AG04449 (cell line): ENCODE measurements around the gene VAMP1.

ENCODE experiments used
- CTCF ChIA-PET: fragments of 350-600 bp; formaldehyde crosslinking; extraction: SDS; loops from one replicate; lab custom pipeline; 2021; ENCODE audit warnings: antibody characterized with exemption; lab: Yijun Ruan, JAX
- POLR2A ChIA-PET: fragments of 400-600, 350-600 bp; formaldehyde crosslinking; extraction: SDS; loops from one replicate; lab custom pipeline; 2020; ENCODE audit warnings: antibody characterized with exemption, inconsistent platforms; lab: Yijun Ruan, JAX
- DNase-seq: peaks from one replicate; pipeline ENCODE4 v3.0.0-alpha.2; 2010; ENCODE audit warnings: low read depth, low spot score
- H3K4me3 ChIP-seq: 2 replicates; pipeline ENCODE4 v1.5.1; 2011; ENCODE audit warnings: low read depth, mild to moderate bottlenecking, control low read depth, low read length
- TF ChIP-seq, protein P1 (sequence below): IDR thresholded peaks from one replicate; pipeline ENCODE4 v1.5.1; 2011; ENCODE audit warnings: mild to moderate bottlenecking, moderate library complexity, low read length, control low read depth, inconsistent platforms; ENCODE audit not compliant: insufficient read depth; ENCODE audit errors: missing control alignments

Gene VAMP1

DNA sequence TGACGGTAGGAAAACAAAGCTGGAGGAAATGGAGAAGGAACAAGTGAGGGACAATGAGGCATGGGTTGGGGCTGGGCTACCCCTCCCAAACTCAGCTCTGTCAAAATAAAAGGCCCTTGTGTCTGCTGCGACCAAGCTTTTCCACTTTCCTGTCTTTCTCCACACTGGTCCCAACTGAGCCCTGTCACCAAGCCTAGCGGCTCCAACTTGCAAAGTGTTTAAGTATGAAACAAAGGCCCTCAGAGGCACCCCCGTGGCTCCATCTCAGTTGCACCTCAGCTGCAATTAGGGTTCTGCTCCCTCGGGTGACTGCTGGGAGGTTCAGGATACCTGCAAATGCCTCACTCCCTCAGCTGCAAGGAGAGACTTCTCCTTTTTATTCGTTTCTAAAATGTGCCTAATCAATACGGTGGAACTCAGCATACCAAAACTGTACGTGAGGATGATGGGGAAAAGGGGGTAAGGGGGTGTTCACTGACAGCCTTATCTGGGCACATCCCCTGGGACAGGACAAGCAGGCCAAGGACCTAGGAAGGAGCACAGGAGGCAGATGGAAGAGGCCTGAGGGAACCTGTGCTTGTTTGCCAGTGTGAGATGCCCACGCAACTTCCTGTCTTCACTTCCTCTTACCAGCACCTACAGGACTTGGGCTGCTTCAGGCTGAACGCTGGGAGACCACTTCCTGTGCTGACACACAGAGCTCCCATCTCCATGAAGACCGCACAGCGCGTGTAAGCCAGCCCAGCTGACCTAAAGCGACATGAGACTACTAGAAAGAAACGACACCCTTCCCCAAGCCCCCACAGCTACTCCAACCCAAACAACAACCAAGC is 8.9 kb downstream of the VAMP1 start:
- H3K4me3 ChIP-seq: no peak overlapping the region
- ChIA-PET POLR2A (interaction anchor here (0.9 to 7.5 kb wide), 2 partner anchors 9 to 73 kb away, joined by 4 to 43 read pairs; partner anchors contain the start of genes GAPDH and VAMP1), CTCF (interaction anchor here (0.9 to 10.3 kb wide), 6 partner anchors 9 to 177 kb away, joined by 3 to 199 read pairs (median 4); partner anchors contain the start of genes TAPBPL and VAMP1)
- TF ChIP-seq, protein P1, sequence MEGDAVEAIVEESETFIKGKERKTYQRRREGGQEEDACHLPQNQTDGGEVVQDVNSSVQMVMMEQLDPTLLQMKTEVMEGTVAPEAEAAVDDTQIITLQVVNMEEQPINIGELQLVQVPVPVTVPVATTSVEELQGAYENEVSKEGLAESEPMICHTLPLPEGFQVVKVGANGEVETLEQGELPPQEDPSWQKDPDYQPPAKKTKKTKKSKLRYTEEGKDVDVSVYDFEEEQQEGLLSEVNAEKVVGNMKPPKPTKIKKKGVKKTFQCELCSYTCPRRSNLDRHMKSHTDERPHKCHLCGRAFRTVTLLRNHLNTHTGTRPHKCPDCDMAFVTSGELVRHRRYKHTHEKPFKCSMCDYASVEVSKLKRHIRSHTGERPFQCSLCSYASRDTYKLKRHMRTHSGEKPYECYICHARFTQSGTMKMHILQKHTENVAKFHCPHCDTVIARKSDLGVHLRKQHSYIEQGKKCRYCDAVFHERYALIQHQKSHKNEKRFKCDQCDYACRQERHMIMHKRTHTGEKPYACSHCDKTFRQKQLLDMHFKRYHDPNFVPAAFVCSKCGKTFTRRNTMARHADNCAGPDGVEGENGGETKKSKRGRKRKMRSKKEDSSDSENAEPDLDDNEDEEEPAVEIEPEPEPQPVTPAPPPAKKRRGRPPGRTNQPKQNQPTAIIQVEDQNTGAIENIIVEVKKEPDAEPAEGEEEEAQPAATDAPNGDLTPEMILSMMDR: no peak
- no peak for DNase-seq

DNA sequence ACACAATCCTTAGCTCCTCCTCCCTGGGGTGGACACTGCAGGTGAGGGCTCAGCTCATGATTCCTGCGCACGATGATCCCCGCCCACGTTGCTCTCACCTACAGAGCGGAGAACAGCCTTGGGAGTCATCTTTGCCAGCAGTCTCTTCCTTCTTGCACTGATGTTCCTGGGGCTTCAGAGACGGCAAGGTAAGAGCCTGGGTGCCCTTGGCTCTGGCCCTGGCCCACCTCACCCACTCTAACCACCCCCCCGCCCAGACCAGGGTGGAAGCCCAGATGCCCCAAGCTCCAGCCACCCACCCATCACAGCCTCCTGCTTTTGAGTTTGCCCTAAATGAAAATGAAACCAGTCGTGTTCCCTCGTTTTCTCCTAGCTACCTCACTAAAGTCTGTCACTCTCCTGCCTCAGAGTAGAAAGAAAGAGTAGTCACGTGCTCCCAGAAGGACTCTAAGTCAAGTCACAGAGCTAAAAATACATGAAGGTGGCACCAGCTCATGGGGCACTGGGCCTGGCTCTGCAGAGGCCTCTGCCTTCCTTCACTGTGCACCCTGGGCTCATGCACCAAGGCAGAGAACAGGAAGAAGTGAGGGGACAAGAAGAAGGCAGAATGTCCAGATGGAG is 9.6 kb downstream of the VAMP1 start:
- DNase-seq: no peak
- no peak overlapping the region for H3K4me3 ChIP-seq
- ChIA-PET CTCF (interaction anchor here (0.9 to 10.3 kb wide), 5 partner anchors 9 to 177 kb away, joined by 4 to 199 read pairs (median 4); partner anchors contain the start of genes TAPBPL and VAMP1), POLR2A (interaction anchor here (0.9 to 7.5 kb wide), 2 partner anchors 10 to 73 kb away, joined by 4 to 43 read pairs; partner anchors contain the start of genes GAPDH and VAMP1)
- TF ChIP-seq, protein P1: no peak

GRCh38 chr12:6459004-6459337 is 11.5 kb downstream of the VAMP1 start:
- ChIA-PET POLR2A (interaction anchor here (7.5 kb wide), 1 partner anchor 11 kb away, joined by 43 read pairs; the partner anchor contains the start of gene VAMP1), CTCF (interaction anchor here (0.9 to 10.3 kb wide), 3 partner anchors 12 to 136 kb away, joined by 3 to 199 read pairs (median 9); partner anchors contain the start of gene VAMP1)

GRCh38 chr12:6458281-6459003 is 12.0 kb downstream of the VAMP1 start:
- TF ChIP-seq, protein P1: no peak
- no peak for DNase-seq
- CTCF ChIA-PET: interaction anchor here (0.9 to 10.3 kb wide), 4 partner anchors 7 to 136 kb away, joined by 3 to 199 read pairs (median 53); partner anchors contain the start of gene VAMP1
- POLR2A ChIA-PET: interaction anchor here (7.5 kb wide), 1 partner anchor 12 kb away, joined by 43 read pairs; the partner anchor contains the start of gene VAMP1
- H3K4me3 ChIP-seq: no peak overlapping the region

More at GRCh38 chr12:6459004-6459337, 11.5 kb downstream of the VAMP1 start:
- TF ChIP-seq, protein P1: no peak
- no peak overlapping the region for H3K4me3 ChIP-seq
- DNase-seq: no peak

DNA sequence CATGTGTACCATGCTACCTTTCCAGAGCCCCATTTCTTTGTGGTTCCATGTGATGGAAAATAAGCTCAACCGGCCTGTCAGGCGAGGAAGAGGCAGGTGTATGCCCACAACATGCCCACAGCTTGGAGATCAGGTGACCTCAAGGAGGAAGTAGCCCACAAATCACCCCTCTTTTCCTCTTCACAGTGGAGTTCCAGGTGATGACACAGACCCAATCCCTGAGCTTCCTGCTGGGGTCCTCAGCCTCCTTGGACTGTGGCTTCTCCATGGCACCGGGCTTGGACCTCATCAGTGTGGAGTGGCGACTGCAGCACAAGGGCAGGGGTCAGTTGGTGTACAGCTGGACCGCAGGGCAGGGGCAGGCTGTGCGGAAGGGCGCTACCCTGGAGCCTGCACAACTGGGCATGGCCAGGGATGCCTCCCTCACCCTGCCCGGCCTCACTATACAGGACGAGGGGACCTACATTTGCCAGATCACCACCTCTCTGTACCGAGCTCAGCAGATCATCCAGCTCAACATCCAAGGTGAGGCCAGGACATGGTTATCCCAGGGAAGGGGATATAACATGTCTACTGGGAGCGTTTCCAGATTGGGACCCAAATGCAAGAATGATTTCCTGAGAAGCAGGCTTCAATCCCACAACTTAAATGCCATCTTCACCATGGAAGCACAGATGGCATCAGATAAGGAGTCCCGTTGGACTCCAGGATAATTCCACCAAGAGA is 13.1 kb downstream of the VAMP1 start:
- POLR2A ChIA-PET: interaction anchor here (7.5 kb wide), 1 partner anchor 13 kb away, joined by 43 read pairs; the partner anchor contains the start of gene VAMP1
- TF ChIP-seq, protein P1: no peak
- DNase-seq: no peak
- CTCF ChIA-PET: interaction anchor here (0.8 to 10.3 kb wide), 4 partner anchors 8 to 170 kb away, joined by 3 to 199 read pairs (median 52); no protein-coding TSS in a partner anchor
- H3K4me3 ChIP-seq: no peak overlapping the region
